Epithelial cell of proximal tubule (primary cell): ENCODE measurements around the gene ADM. TPM values are rescaled to one million over a fixed set of nuclear protein-coding genes. Genes with fewer than 3 reads are reported as not detected.

Experiments used
- DNase-seq: peaks from one replicate; pipeline ENCODE4 v3.0.0-alpha.2; 2011; ENCODE audit warnings: low read depth
- H3K4me3 ChIP-seq: 2 replicates; pipeline ENCODE4 v1.5.1; 2011; ENCODE audit warnings: low read depth, mild to moderate bottlenecking, low read length
- total RNA-seq: library from RNA; depleted of rRNA; stranded (reverse); fragments of >200 nt; gene quantifications from 2 replicates; pipeline ENCODE4 v1.2.3, GENCODE V29; 2015
- TF ChIP-seq, protein P1 (sequence below): conservative IDR thresholded peaks from 2 replicates; pipeline ENCODE4 v1.5.1; 2012; ENCODE audit warnings: low read depth, mild to moderate bottlenecking, low read length

Gene ADM
- total RNA-seq, 1 donor from 2014 or later = 74.2 TPM

DNA sequence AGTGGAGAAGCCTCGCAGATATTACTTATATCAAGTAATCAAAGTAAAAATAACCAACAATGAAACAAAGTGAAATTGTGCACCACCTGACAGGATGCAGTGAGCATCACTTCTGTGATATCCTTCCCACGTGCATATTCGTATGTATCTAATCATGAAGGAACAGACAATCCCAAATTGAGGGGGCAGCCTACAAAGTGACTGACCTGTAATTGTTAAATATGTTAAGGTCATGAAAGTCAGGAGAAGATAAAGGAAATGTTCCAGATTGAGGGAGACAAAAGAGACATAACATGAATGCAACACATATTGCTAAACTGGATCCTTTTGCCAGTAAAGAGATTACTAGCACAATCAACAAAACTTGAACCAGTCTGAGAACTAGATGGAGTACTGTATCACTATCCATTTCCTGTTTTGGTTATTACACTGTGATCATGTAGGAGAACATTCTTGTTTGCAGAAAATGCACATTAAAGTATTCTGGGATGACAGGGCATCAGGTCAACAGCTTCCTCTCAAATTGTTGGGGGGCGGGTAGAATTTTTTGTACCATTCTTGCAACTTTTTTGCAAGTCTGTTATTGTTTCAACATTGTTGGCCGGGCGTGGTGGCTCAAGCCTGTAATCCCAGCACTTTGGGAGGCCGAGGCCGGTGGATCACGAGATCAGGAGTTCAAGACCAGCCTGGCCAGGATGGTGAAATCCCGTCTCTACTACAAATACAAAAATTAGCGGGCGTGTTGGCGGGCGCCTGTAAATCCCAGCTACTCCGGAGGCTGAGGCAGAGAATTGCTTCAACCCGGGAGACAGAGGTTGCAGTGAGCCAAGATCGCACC is 12.9 kb upstream of the ADM start:
- H3K4me3 ChIP-seq = no peak overlapping the region
- DNase-seq = no peak
- TF ChIP-seq, protein P1, sequence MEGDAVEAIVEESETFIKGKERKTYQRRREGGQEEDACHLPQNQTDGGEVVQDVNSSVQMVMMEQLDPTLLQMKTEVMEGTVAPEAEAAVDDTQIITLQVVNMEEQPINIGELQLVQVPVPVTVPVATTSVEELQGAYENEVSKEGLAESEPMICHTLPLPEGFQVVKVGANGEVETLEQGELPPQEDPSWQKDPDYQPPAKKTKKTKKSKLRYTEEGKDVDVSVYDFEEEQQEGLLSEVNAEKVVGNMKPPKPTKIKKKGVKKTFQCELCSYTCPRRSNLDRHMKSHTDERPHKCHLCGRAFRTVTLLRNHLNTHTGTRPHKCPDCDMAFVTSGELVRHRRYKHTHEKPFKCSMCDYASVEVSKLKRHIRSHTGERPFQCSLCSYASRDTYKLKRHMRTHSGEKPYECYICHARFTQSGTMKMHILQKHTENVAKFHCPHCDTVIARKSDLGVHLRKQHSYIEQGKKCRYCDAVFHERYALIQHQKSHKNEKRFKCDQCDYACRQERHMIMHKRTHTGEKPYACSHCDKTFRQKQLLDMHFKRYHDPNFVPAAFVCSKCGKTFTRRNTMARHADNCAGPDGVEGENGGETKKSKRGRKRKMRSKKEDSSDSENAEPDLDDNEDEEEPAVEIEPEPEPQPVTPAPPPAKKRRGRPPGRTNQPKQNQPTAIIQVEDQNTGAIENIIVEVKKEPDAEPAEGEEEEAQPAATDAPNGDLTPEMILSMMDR = no peak

DNA sequence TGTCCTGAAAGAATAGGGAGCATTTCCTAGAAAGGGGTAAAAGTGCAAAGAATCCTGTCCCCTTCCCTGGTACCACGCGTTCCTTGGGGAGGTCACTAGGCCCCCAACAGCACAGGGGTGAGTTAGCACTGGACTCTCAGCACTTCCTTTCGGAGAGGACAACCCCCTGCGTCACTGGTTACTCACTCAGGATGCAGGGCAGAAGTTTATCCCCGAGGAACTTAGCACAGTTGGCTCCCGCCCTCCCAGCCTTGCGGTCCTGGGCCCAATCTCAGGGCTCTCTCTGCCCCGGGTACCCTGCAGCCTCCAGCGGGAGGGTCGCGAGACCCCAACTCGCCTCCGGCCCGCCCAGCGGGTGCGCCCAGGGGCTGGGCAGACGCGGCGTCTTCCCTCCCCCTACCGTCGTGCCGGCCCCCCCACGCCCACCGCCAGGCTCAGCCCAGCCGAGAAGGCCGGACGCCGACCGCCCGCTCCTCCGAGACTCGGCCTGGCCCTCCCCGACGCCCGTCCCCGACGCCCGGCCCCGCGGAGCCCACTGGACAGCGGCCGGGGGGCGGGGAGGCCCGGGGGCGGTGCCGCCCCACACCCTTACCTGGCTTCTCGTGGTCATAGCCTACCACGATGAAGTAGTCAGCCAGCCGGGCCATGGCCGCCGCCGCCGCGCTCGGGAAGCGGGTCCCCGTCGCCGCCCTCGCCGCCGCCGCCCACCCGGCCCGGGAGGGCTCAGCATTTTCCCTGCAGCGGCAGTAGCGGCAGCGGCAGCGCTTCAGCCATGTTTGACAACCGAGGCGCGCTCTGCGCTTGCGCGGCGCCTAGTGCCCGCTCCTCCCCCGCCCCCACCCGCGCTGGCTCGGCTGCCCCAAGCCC is 11.2 kb upstream of the ADM start, which contains the start of gene SBF2:
SBF2 (minus strand) TSS at position 797 of the 867 bp plus-strand sequence; CDS start at position 647, 150 bp downstream.
- peak within 1 kb of the TSS; percentile 74 for H3K4me3 ChIP-seq
- TF ChIP-seq, protein P1 = no peak
- no peak for DNase-seq

- peak overlapping the region; percentile 74 for H3K4me3 ChIP-seq
- no peak for DNase-seq
- TF ChIP-seq, protein P1 = no peak
Observed at GRCh38 chr11:10294290-10294953, 10.5 kb upstream of the ADM start.

- TF ChIP-seq, protein P1 = no peak
- H3K4me3 ChIP-seq = peak overlapping the region; percentile 74
- DNase-seq = no peak
Observed at GRCh38 chr11:10295064-10295901, 9.6 kb upstream of the ADM start.

GRCh38 chr11:10298342-10298741 is 6.5 kb upstream of the ADM start:
- TF ChIP-seq, protein P1 = peak; percentile 39
- DNase-seq = no peak
- H3K4me3 ChIP-seq = no peak overlapping the region
